Activated naive CD4-positive, alpha-beta T cell (primary cell): ENCODE measurements around the gene TBC1D3I.
"Not testable (repeated sequence)": the region's sequence is repeated elsewhere in the genome, so short reads cannot be mapped to it uniquely, and the experiment has no call there.

ENCODE experiments used
- DNase-seq, 4 experiments: peaks; one replicate each; lab custom pipeline; 2025; lab: John Stamatoyannopoulos, UW

TBC1D3I gene

GRCh38 chr17:36264470-36264869 is at the start of gene TBC1D3I:
Gene TBC1D3I, minus strand, starts transcription at chr17:36264570. Its CDS starts 1,585 bp downstream, at chr17:36262985.
- DNase-seq, result not testable (repeated sequence)

DNA sequence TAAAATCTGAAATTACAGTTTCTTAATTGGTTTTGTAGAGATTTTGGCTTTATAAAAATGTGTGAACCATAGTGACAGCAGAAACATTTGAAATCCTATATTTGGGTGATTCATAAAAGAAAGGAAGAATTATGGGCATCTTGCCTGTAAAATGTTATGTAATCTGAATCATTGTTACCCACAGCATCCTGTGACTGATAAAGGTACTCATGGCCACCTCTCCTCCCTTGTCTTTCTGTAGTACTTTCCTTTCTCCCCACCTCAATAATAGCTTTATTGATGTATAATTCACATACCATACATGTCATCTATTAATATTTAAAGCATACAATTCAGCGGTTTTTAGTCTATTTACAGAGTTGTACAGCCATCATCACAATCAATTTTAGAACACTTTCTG is 30.8 kb upstream of the TBC1D3I start:
- DNase-seq, result not testable (repeated sequence)

DNA sequence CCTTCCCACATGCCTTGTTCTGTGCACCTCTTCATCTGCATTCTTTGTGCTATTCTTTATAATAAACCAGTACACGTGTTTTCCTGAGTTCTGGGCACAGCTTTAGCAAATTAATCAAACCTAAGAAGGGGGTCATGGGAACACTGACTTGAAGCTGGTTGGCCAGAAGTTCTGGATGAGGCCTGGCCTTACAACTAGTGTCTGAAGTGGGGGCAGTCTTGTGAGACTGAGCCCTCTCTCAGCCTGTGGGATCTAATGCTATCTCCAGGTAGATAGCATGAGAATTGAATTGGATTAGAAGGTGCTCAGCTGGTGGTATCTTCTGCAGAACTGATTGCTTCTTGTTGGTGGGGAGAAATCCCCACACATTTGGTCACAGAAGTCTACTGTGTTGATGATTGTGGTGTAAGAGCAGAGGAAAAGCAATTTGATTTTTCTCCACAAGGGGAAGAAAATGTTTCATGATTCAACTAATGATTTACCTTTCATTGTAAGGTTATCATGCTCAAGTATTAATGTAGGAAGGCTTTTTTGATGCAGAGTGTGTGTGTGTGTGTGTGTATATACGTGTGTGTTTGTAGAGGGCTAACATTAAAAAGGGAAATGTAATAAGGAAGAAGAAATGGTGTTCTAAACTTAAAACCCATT is 25.7 kb upstream of the TBC1D3I start:
- DNase-seq, result not testable (repeated sequence)

GRCh38 chr17:36284219-36284618 is 19.8 kb upstream of the TBC1D3I start:
- not testable (repeated sequence) for DNase-seq

- not testable (repeated sequence) for DNase-seq
Measured at GRCh38 chr17:36283256-36283655, 18.9 kb upstream of the TBC1D3I start.

DNA sequence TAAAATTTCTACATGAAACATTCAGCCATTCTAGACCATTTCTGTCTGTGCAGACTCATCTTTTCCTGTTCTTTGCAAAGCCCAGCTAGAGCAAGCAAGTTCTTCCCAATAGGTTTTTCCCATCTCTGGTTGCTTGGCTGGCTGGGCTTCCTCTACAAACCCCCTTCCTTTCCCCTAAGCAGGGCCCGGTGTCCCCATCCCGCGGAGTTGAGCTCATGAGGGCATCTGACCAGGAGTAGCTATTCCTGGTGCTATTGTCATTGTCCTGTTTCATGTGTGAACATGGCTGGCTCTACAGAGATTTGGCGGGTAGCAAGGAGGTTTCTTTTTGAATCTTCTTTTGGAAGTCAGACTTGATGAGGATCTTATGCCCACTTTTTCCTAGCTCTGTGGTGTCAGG is 22.3 kb downstream of the TBC1D3I start:
- not testable (repeated sequence) for DNase-seq

GRCh38 chr17:36229644-36230043 is 34.7 kb downstream of the TBC1D3I start:
- not testable (repeated sequence) for DNase-seq

DNA sequence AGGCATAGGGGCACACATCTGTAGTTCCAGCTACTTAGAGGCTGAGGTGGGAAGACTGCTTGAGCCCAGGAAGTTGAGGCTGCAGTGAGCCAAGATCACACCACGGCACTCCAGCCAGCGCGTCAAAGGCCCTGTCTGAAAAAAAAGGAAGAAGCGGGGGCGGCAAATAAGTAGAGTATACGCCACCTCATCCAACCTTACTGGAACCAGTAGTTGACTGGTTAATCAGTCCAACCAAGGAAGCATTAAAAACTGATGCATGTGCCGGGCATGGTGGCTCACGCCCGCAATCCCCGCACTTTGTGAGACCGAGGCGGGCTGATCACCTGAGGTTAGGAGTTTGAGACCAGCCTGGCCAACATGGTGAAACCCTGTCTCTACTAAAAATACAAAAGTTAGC is 41.4 kb downstream of the TBC1D3I start:
- not testable (repeated sequence) for DNase-seq

- DNase-seq, result not testable (repeated sequence)
Measured at GRCh38 chr17:36221581-36222100, 42.7 kb downstream of the TBC1D3I start.

DNA sequence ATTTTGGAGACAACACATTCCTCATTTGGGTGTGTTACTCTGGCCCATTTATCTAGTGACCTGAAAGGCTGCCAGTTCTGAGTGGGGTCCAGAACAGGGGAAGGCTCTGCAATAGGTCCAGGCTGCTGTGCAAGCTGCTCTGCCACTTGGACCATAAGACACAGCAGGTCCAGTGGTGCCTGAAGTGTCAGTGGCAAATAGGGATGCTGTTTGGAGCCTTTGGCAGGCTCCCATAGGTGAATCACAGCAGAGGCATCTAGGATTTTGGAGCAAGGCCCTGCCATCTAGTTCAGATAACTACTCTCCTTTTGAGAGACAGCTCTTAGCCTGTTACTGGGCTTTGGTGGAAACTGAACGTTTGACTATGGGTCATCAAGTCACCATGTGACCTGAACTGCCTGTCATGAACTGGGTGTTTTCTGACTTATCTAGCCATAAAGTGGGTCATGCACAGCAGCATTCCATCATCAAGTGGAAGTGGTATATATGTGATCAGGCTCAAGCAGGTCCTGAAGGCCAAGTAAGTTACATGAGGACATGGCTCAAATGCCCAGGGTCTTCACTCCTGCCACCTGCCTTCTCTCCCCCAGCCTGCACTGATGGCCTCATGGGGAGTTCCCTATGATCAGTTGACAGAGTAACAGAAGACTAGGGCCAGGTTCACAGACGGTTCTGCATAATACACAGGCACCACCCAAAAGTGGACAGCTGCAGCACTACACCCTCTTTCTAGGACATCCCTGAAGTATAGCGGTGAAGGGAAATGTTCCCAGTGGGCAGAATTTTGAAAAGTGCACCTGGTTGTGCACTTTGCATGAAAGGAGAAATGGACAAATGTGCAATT is 43.4 kb downstream of the TBC1D3I start:
- DNase-seq, result not testable (repeated sequence)

DNA sequence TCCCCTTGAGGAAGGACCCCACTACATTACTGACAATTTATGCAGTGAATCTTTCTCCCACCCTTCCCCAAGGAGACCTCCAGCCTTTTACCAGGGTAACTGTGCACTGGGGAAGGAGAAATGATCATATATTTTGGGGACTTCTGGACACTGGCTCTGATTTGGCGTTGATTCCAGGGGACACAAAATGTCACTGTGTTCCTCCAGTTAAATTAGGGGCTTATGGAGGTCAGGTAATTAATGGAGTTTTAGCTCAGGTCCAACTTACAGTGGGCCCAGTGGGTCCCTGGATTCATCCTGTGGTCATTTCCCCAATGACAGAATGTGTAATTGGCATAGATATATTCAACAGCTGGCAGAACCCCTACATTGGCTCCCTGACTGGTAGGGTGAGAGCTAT is 44.8 kb downstream of the TBC1D3I start:
- not testable (repeated sequence) for DNase-seq

DNA sequence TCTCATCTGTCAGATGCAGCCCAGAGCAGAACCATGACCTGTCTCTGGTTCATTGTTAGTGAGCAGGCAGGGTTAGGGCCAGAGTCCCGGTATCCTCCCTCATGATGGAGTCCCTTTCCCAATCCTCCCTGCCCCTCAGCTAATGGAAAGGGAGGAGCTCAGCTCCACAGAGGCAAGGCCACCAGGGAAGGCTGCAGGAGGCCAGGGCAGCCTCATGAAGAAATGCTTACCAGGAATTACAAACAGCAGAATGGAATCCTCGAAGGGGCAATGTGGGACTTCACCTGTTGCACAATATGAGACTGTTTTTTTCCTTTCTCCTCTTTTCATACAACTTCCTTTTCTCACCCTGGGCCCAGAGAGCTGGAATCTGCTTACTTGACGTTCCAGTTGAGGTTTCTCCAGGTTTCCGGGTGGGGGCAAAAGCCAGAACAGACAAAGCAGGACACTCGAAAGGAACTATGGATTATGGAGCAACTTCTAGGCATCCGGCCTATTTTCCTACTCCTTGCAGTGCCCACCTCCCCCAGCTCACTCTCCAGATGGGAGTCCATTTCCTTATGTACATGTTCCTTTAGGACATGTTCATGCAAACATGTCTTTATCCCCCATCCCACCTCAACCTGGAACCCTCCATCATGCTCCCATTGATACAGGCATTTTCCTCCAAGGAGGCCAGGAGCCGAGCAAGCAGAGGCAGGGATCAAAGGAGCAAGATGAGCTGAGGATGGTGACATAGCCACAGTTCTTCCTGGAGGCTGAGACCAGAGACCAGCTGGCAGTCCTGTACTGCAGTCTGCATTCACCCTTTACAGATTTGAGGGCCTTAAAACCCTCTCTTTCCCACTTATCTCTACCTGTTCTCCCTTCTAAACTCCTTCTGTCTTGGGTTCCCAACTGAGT is 48.7 kb downstream of the TBC1D3I start:
- DNase-seq, result not testable (repeated sequence)

DNA sequence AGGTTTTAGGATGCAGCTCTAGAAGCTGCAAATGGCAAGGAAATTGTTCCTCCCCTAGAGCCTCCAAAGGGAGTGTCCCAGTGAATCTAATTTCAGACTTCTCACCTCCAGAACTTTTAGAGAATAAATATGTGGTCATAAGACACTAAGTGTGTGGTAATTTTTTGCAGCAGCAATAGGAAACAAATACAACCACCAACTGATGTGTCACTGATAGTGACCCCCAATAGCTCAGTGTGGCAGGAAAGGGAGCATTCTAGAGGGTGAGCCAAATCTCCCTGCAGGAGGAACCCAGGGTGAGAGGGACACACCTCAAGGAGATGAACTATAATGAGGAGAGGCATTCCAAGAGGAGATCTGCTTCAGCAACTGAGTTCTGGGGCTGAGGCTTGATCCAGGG is 49.5 kb downstream of the TBC1D3I start:
- DNase-seq, result no peak

GRCh38 chr17:36213695-36214094 is 50.7 kb downstream of the TBC1D3I start:
- no peak for DNase-seq

DNA sequence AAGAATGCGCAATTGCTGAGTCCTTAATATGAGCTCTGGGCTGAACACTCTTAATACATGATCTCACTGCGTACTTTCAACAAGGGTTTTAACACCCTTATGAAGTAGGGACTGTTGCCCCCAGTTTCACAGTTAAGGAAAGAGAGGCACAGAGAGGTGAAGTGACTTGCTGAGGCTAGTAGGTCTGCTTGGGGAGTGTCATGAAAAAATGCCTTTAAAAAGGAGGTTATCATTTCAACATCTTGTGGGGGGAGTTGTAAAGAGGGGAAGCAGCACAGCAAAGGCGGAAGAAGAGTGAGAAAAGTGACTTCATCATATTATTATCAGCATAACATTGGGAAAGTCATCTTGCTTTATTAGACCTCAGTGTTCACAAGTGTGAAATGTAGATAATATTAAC is 51.4 kb downstream of the TBC1D3I start:
- DNase-seq, result no peak

DNA sequence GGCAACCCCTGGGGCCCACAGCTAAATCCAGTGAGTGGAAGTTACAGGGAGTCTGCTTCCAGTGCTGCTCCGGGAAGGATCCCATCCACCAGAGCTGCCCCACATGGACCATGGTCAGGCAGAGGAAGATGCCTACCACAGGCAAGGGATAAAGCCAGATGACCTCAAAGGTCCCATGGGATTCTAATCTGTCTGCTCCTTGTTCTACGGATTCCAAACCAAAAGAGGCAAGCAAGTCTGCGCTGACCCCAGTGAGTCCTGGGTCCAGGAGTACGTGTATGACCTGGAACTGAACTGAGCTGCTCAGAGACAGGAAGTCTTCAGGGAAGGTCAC is 52.1 kb downstream of the TBC1D3I start:
- no peak for DNase-seq

DNA sequence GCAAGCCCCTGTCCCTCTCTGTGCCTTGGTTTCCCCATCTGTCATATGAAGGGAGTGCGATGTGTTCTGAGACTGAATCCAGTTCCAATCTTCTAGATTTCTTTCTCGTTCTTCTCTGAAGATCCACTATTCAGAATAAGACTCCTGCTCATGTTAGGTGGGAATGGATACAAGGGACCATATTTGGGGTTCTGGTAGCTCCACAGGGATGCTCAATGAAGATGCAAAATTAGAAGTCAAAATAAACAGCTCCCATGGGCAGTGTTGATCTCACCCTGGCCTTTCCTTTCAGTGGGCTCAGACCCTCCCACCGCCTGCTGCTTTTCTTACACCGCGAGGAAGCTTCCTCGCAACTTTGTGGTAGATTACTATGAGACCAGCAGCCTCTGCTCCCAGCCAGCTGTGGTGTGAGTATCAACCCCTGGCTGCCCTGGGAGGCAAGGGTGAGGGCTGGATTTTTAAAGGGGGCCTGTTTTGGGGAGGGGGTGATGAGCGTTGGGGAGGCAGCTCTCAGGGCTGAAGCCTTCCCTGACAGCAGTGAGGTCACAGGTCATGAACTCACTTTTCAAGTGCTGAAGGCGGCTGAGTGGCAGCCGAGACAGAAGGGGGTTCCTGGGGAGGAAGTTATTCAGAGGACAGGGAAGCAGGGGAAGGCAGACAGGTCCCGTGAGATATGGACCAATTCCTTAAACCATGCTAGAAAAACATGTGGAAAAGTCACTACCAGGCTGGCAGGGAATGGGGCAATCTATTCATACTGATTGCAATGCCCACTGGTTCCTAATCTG is 52.7 kb downstream of the TBC1D3I start:
- not testable (repeated sequence) for DNase-seq

GRCh38 chr17:36210439-36211211 is 53.7 kb downstream of the TBC1D3I start, which contains the start of gene CCL4L2:
Gene CCL4L2, plus strand, starts transcription at chr17:36211063.
- DNase-seq, result not testable (repeated sequence)

DNA sequence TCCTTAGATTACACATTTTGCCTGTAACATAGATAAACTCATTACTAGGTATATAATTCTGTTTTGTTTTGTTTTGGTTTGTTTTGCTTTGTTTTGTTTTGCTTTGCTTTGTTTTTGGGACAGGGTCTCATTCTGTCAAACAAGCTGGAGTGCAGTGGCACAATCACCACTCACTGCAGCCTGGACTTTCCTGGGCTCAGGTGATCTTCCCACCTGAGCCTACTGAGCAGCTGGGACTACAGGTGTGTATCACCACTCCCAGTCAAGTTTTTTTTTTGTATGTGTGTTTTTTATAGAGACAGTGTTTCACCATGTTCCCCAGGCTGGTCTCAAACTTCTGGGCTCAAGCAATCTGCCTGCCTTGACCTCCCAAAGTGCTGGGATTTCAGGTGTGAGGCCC is 54.8 kb downstream of the TBC1D3I start:
- no peak for DNase-seq

GRCh38 chr17:36207383-36207782 is 57.0 kb downstream of the TBC1D3I start:
- DNase-seq, result not testable (repeated sequence)
